ENCODE results near the gene TOX2.
A peak's percentile ranks its signal among the peaks of the same experiment; 100 is the strongest.

TOX2 gene

GRCh38 chr20:44104798-44105517 lies 190.3 kb downstream of the TOX2 start:
- peak; percentile 55 for DNase-seq (ENCODE audit: low spot score)

GRCh38 chr20:44106615-44107014 lies 192.0 kb downstream of the TOX2 start:
- no peak for DNase-seq (ENCODE audit: low spot score)

- no peak for DNase-seq (ENCODE audit: low spot score)
These were observed 195.3 kb downstream of the TOX2 start for GRCh38 chr20:44109951-44110361.

GRCh38 chr20:44110816-44111568 lies 196.3 kb downstream of the TOX2 start:
- DNase-seq (ENCODE audit: low spot score) = no peak

GRCh38 chr20:44111712-44112335 lies 197.2 kb downstream of the TOX2 start:
- DNase-seq (ENCODE audit: low spot score) = no peak

GRCh38 chr20:44112456-44112855 lies 197.8 kb downstream of the TOX2 start:
- DNase-seq (ENCODE audit: low spot score) = no peak

- no peak for DNase-seq (ENCODE audit: low spot score)
These were observed 198.4 kb downstream of the TOX2 start for GRCh38 chr20:44112889-44113617.

- no peak for DNase-seq (ENCODE audit: low spot score)
These were observed 199.1 kb downstream of the TOX2 start for GRCh38 chr20:44113618-44114376.

GRCh38 chr20:44115181-44115580 lies 200.5 kb downstream of the TOX2 start:
- DNase-seq (ENCODE audit: low spot score) = no peak

GRCh38 chr20:44115762-44116644 lies 201.4 kb downstream of the TOX2 start:
- DNase-seq (ENCODE audit: low spot score) = no peak

- peak; percentile 26 for DNase-seq (ENCODE audit: low spot score)
These were observed 202.9 kb downstream of the TOX2 start for GRCh38 chr20:44117296-44118184.

GRCh38 chr20:44118185-44119033 lies 203.8 kb downstream of the TOX2 start:
- DNase-seq (ENCODE audit: low spot score) = peak; percentile 25

Data from left forelimb (tissue), 1 donor.